Testis (tissue), 3 donors: ENCODE results near the gene ARHGAP23. TPM values are rescaled to one million over a fixed set of nuclear protein-coding genes. Genes with fewer than 3 reads are reported as not detected.

Experiments
- DNase-seq: peaks from one replicate; pipeline ENCODE4 v3.0.0-alpha.2; 2019
- H3K27ac ChIP-seq, 2 donors: fragments of 200-600 bp; sonication (generic); one replicate each; pipeline ENCODE4 v1.5.1; 2019
- H3K27me3 ChIP-seq: fragments of 200-600 bp; sonication (generic); one replicate; pipeline ENCODE4 v1.5.1; 2019
- H3K36me3 ChIP-seq: fragments of 200-600 bp; sonication (generic); one replicate; pipeline ENCODE4 v1.5.1; 2017; ENCODE audit warnings: low read depth; ENCODE audit errors: missing control alignments
- H3K4me1 ChIP-seq: fragments of 200-600 bp; sonication (generic); one replicate; pipeline ENCODE4 v1.5.1; 2019
- H3K4me3 ChIP-seq, 2 donors: fragments of 200-600 bp; sonication (generic); one replicate each; pipeline ENCODE4 v1.5.1; 2017 to 2019
- H3K9me3 ChIP-seq: fragments of 200-600 bp; sonication (generic); one replicate; pipeline ENCODE4 v1.5.1; 2017
- POLR2A ChIP-seq: fragments of 450-650 bp; IDR thresholded peaks from one replicate; pipeline ENCODE4 v1.6.1; 2017; ENCODE audit warnings: antibody characterized with exemption, mild to moderate bottlenecking, moderate library complexity
- WGBS, 2 donors: methylation state at CpG; one replicate each; pipeline ENCODE4 v1.1.5; 2018; 5-methylcytosine and 5-hydroxymethylcytosine counted together
- intact Hi-C: fragments of 100-400 bp; cut with DNase I; formaldehyde crosslinking; loops from one replicate; pipeline ENCODE4 v1.15.1; 2023; ENCODE audit warnings: low total_unique reads
- polyA plus RNA-seq: library from polyadenylated mRNA; stranded (reverse); fragments of 350-450 nt; fragmentation: Illumina TruSeq; extraction: RNeasy Lipid Tissue Mini Kit (QIAGEN cat#74804); gene quantifications from one replicate; pipeline ENCODE4 v1.2.3, GENCODE V29; 2014; ENCODE audit warnings: low read depth, low replicate concordance; ENCODE audit not compliant: insufficient read depth
- total RNA-seq, 2 donors: library from RNA; depleted of rRNA; stranded (reverse); fragments of >200 nt; gene quantifications; one replicate each; pipeline ENCODE4 v1.2.3, GENCODE V29; 2016
- TF ChIP-seq, protein P1 (sequence below), 3 experiments: fragments of 450-650 bp in 2 of 3; fragments of 200-600 bp in 1 of 3; sonication (generic) in 1 of 3; IDR thresholded peaks; one replicate each; pipeline ENCODE4 v1.5.1; 2016 to 2019; ENCODE audit warnings: antibody characterized with exemption in 3 of 3, mild to moderate bottlenecking in 2 of 3, moderate library complexity in 1 of 3

ARHGAP23 gene
- total and polyA plus RNA-seq, 3 donors from 2014 or later: 78.0 to 235 (median 146) TPM

DNA sequence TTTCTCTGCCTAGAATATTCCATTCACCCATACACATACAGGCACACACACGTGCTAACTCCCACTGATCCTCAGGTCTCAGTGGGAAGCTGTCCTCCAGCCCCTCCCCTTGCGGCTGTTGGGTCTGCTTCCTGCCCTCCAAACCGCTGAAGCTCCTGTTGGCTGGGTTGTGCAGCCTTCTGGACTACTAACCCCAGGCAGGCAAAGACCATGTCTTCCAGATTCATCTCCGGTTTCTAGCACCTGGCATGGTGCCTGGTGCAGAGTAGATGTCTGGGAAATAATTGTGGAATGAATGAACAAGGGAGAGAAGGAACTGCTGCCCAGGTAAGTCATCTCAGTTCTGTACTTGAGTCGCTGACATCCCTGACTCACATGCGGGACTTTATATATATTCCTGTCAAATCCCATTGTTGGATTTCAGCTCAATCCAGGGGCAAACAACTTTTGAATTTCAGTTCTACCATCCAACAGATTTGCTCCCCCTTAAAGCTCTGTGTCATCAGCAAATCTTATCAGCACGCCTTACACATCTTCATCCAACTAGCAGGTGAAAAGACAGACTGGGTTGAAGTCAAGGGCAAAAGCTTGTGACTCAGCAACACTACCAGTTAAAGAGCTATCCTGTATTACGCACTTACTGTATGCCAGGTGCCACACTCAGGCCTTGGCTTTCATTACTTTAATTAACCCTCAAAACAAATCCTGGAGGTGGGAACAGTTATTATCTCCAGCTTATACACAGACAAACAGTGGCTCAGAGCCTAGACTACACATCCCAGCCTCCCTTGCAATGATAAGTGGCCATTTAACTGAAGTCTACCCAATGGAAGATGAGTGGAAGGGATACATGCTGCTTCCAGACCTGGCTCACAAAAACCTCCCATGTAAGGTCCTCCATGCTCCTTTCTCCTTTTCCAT lies 126.4 kb downstream of the ARHGAP23 start:
- intact Hi-C loops: loop anchor here (10.0 kb wide), 1 partner anchor 110 kb away; no protein-coding TSS in a partner anchor
- Histone ChIP-seq H3K9me3 (no peaks in the 10 kb centered on the region), H3K27me3 (no peaks in the 10 kb centered on the region), H3K36me3 (no peaks in the 10 kb centered on the region), H3K4me1 (peaks cover 7% of the 10 kb centered on the region), H3K4me3 (no peak overlapping the region), H3K27ac (no peak overlapping the region)
- no peak for DNase-seq
- WGBS, 2 donors: 61 to 68% methylated on average over 8 of the region's 8 CpGs
- TF ChIP-seq, protein P1, sequence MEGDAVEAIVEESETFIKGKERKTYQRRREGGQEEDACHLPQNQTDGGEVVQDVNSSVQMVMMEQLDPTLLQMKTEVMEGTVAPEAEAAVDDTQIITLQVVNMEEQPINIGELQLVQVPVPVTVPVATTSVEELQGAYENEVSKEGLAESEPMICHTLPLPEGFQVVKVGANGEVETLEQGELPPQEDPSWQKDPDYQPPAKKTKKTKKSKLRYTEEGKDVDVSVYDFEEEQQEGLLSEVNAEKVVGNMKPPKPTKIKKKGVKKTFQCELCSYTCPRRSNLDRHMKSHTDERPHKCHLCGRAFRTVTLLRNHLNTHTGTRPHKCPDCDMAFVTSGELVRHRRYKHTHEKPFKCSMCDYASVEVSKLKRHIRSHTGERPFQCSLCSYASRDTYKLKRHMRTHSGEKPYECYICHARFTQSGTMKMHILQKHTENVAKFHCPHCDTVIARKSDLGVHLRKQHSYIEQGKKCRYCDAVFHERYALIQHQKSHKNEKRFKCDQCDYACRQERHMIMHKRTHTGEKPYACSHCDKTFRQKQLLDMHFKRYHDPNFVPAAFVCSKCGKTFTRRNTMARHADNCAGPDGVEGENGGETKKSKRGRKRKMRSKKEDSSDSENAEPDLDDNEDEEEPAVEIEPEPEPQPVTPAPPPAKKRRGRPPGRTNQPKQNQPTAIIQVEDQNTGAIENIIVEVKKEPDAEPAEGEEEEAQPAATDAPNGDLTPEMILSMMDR (IDR thresholded peaks at IDR 0.05): no peak
- no peak for TF ChIP-seq POLR2A

DNA sequence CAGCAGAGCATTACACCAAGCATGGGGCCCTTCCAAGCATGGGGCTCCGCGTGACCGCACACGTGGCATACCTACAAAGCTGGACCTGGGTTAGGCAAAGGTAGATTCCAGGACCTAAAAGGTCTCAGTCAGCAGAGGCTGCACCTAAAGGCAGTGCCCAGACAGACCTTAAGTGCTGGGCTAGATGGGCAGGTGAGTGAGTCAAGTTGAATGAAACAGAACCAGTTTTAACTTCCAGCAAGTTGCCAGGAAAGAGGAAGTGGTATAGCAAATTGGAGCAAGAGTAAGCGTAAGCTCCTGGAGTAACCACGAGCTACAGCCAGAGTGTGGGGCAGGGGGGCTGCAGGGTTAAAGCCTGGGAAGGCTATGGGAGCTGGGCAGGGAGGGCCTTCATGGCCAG lies 128.0 kb downstream of the ARHGAP23 start:
- intact Hi-C loops: loop anchor here (10.0 kb wide), 1 partner anchor 109 kb away; no protein-coding TSS in a partner anchor
- peaks cover 7% of the 10 kb centered on the region for H3K4me1 ChIP-seq
- TF ChIP-seq, protein P1 (IDR thresholded peaks at IDR 0.05): no peak
- no peak for TF ChIP-seq POLR2A
- no peaks in the 10 kb centered on the region for H3K27me3 ChIP-seq
- H3K36me3 ChIP-seq: no peaks in the 10 kb centered on the region
- no peak overlapping the region for H3K4me3 ChIP-seq
- no peaks in the 10 kb centered on the region for H3K9me3 ChIP-seq
- 95 to 97% methylated on average over 6 of the region's 6 CpGs for WGBS, 2 donors
- no peak for DNase-seq
- H3K27ac ChIP-seq: no peak overlapping the region

DNA sequence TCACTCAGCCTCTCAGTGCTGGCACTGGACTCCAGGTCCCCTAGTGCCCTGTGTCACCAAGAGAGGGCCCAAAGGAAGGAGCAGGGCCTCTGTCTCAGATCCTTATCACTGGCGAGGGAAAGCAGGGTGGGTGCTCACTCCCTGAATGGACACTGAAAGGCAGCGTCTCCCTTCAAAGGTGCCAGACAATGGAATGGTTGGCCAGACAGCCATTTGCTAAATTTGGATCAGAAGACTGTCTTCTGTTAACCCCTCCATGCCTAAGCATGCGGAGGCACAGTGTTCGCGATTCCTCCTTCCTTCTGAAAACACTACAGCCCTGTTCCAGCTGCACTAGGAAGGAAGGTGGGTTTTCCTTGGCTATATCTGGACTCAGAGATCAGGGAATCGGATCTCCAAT lies 129.1 kb downstream of the ARHGAP23 start:
- H3K4me1 ChIP-seq: peaks cover 7% of the 10 kb centered on the region
- no peaks in the 10 kb centered on the region for H3K36me3 ChIP-seq
- no peak for DNase-seq
- TF ChIP-seq POLR2A: no peak
- TF ChIP-seq, protein P1 (IDR thresholded peaks at IDR 0.05): no peak
- intact Hi-C loops: loop anchor here (10.0 kb wide), 1 partner anchor 107 kb away; no protein-coding TSS in a partner anchor
- peak overlapping the region in 1 of 2 donors; percentile 48 for H3K4me3 ChIP-seq
- WGBS, 2 donors: 40 to 60% methylated on average over 4 to 6 of the region's 6 CpGs
- no peak overlapping the region for H3K27ac ChIP-seq
- H3K9me3 ChIP-seq: no peaks in the 10 kb centered on the region
- no peaks in the 10 kb centered on the region for H3K27me3 ChIP-seq

DNA sequence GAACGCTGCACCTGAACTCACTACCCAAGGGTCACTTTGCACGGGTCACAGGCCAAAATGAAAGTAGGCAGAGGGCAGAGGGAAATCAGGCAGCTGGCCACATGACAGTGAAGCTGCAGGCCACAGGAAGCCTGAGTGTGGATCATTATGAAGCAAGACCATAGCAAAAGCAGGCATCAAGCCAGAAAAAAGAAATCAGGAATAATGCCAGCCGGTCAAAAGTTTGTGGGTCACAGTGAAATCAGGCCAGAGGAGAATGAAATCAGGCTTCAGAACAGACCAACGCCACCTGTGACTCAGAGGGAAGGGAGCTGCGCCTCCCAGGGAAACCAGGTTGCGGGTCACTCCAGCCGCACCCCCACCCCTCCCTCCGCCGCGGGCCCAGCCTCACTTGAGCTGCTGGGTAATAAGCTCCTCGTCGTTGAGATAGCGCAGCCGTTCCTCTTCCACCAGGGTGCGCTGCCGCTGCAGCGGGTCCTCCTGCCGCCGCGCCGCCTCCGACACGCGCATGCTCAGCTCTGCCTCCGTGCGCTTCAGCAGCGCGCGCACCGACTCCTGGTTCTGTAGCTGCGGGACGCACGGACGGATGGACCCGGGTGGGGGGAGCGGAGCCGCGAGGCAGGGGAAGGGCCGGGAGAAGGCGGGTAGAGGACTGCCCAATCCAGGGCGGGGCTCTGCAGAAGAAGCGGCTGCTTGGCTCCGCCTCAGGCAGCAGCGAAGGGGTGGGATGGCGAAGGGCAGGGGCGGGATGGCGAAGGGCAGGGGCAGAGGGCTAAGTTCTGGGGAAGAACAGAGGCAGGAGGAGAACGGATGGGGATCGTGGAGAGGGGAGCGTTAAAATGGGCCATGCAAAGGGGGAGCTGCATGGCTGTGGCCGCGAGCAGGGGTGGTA lies 129.8 kb downstream of the ARHGAP23 start:
- Histone ChIP-seq H3K27ac (no peak overlapping the region), H3K4me3 (peak overlapping the region; percentile 27 to 48), H3K4me1 (peaks cover 7% of the 10 kb centered on the region), H3K27me3 (no peaks in the 10 kb centered on the region), H3K36me3 (no peaks in the 10 kb centered on the region), H3K9me3 (no peaks in the 10 kb centered on the region)
- TF ChIP-seq POLR2A: no peak
- TF ChIP-seq, protein P1 (IDR thresholded peaks at IDR 0.05): peak; percentile 85 to 92 (median 91)
- WGBS, 2 donors: 6 to 7% methylated on average over 21 to 52 of the region's 52 CpGs
- DNase-seq: peak; percentile 94
- intact Hi-C loops: loop anchor here (10.0 kb wide), 1 partner anchor 107 kb away; no protein-coding TSS in a partner anchor
